GM21786 (cell line): ENCODE data around the gene MYBL2.
"Not testable (repeated sequence)": the region's sequence is repeated elsewhere in the genome, so short reads cannot be mapped to it uniquely, and the experiment has no call there.

ENCODE experiments used
- ATAC-seq: cut with Tn5 transposase; IDR thresholded peaks from one replicate; pipeline ENCODE4 v1.9.1; 2021; ENCODE audit not compliant: unreplicated experiment

MYBL2 gene

GRCh38 chr20:43666376-43667328 lies at the start of gene MYBL2:
Gene MYBL2 (plus strand): TSS chr20:43667114. CDS start chr20:43667284, 170 bp downstream.
- ATAC-seq: peak; percentile 57

- ATAC-seq: no peak
Measured at GRCh38 chr20:43631598-43631997, 35.3 kb upstream of the MYBL2 start.

- no peak for ATAC-seq
Measured at GRCh38 chr20:43636429-43636828, 30.5 kb upstream of the MYBL2 start.

GRCh38 chr20:43642548-43642947 lies 24.4 kb upstream of the MYBL2 start:
- no peak for ATAC-seq

- ATAC-seq: no peak
Measured at GRCh38 chr20:43650997-43651525, 15.9 kb upstream of the MYBL2 start.

- not testable (repeated sequence) for ATAC-seq
Measured at GRCh38 chr20:43651650-43652184, 15.2 kb upstream of the MYBL2 start.

GRCh38 chr20:43653966-43654365 lies 12.9 kb upstream of the MYBL2 start:
- ATAC-seq: no peak

- ATAC-seq: not testable (repeated sequence)
Measured at GRCh38 chr20:43655176-43655575, 11.7 kb upstream of the MYBL2 start.

GRCh38 chr20:43655937-43656336 lies 11.0 kb upstream of the MYBL2 start:
- no peak for ATAC-seq

GRCh38 chr20:43658069-43658722 lies 8.7 kb upstream of the MYBL2 start:
- no peak for ATAC-seq

GRCh38 chr20:43658723-43659419 lies 8.0 kb upstream of the MYBL2 start:
- no peak for ATAC-seq

GRCh38 chr20:43662943-43663655 lies 3.8 kb upstream of the MYBL2 start:
- ATAC-seq: no peak

- no peak for ATAC-seq
Measured at GRCh38 chr20:43665466-43666176, 1.3 kb upstream of the MYBL2 start.

GRCh38 chr20:43667341-43668132 lies 623 bp downstream of the MYBL2 start:
- peak; percentile 57 for ATAC-seq

GRCh38 chr20:43669332-43669731 lies 2.4 kb downstream of the MYBL2 start:
- ATAC-seq: no peak

GRCh38 chr20:43670423-43670822 lies 3.5 kb downstream of the MYBL2 start:
- ATAC-seq: no peak

- no peak for ATAC-seq
Measured at GRCh38 chr20:43676368-43676767, 9.5 kb downstream of the MYBL2 start.

- ATAC-seq: no peak
Measured at GRCh38 chr20:43680981-43681380, 14.1 kb downstream of the MYBL2 start.

GRCh38 chr20:43681468-43681942 lies 14.6 kb downstream of the MYBL2 start:
- ATAC-seq: peak; percentile 17
